ENCODE data around the gene TRAFD1.

Gene TRAFD1

DNA sequence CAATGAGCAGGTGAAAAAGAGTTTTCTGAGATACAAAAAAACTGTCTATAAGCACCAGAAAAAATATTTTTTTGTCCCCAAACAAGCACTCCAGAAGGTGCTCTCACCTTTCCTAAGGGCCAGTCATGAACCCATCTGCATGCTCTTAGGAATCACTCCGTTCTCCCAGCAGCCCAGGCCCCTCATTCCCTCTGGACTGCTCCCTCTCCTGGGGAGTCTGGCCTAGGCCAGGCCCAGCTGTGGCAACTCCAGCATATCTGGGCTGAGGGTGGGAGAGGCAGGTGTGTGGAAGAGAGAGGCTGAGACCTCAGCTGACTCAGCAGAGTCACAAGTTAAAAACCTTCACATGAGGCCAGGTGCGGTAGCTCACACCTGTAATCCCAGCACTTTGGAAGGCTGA is 54.6 kb downstream of the TRAFD1 start:
- DNase-seq: no peak

DNA sequence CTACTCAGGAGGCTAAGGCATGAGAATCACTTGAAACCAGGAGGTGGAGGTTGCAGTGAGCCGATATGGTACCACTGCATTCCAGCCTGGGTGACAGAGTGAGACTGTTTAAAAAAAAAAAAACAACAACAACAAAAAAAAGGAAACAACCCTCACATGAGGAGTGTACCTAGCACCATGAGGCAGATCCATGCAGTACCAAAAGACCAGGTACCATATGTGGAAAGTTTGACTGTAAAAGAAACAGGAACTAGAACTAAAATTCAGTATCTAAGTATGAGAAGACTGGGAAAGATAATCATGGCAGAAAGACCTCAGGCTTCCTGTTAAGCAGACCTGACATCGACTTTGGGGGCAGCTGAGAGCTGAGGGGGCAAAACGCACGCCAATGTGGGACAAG is 55.1 kb downstream of the TRAFD1 start:
- DNase-seq: no peak

DNA sequence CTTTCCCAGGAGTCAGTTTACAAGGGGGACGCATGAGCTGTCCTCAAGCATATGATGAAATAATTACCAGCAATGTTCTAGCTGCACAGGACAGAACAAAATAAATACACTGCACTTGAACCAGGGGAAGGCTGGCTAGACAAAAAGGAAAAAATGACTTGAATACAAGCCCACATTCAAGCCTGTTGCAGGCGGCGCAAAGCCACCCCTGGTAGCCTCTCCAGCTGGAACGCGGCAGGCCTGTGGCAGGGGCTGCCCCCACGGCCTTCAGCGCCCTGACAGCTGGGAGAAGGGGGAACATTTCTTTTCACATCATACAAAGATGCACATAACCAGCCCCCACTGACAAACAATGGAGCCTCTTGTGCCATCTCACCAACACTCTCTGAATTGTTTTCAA is 57.1 kb downstream of the TRAFD1 start:
- no peak for DNase-seq

DNA sequence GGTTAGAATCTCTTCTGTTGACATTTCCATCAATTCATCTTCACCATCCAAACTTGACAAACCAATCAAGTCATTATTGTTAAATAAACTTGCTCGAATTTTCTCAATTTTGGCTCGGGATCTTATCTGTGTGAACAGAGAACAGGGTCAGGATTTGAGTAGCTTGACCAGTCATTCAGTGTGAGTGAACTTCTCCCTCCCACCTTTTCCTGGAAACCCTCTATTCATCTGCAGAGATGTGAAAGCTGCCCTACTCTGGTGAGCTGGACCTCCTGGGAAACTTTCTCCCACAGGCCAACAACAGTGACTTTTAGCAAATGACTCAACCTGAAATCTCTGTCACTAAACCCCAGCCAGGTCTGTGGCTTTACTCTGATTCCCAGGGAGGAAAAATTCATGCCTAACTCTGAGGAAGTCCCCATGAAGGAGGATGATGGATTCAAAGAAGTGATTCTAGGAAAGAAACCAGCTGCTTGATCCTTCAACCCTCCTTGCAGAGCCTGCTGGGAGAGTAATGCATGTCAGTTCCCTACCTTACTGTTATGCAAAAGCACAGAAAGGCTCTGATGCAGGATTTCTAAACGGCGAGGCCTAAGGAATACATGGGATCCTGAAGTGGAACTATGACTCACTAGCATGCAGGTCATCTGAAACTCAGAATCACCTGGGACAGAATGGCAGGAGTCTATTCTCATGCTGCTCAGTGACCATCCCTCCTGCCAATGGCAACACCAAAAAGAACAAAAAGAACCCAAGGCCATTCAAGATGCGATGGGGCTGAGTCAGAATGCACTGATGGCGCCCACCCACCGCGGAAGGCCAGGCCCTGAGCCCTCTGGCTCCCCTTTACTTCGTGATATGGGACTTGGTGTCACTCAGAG is 58.0 kb downstream of the TRAFD1 start:
- no peak for DNase-seq

DNA sequence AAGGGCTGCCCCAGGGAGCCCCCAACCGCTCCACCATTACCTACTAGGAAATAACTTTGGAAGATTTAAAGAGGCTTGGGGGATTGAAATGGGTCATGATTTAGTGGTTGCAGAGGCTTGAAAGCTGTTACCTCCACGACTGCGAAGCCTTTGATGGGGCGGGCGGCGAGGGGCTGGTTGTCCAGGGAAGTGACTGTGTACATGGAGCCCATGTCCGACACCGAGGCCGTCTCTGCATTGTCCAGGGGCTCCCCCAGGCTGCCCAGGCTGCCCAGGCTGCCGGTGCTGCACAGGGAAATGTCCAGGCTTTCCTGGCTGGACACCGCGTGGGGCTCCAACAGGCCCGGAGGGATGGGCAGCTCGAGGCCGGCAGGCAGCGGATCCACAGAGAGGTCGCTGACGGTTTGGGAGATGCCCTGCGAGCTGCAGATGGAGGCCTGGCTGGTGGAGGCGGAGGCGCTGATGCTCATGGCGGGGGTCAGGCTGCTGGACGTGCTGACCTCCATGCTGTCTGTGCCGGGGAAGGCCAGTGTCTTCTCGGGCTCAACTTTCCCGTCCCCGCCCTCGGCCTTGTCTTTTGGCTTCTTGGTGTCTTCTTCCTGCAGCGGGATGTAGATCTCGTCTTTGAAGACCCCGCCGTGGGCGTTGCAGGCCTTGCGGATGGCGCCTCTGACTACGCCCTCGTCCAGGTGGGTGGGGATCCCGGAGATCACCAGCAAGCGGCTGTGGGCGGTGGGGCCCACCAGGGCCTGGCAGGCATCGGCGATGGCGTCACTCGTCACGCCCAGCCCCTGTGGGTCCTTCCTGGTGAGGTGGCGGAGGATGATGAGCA is 58.9 kb downstream of the TRAFD1 start:
- no peak for DNase-seq

DNA sequence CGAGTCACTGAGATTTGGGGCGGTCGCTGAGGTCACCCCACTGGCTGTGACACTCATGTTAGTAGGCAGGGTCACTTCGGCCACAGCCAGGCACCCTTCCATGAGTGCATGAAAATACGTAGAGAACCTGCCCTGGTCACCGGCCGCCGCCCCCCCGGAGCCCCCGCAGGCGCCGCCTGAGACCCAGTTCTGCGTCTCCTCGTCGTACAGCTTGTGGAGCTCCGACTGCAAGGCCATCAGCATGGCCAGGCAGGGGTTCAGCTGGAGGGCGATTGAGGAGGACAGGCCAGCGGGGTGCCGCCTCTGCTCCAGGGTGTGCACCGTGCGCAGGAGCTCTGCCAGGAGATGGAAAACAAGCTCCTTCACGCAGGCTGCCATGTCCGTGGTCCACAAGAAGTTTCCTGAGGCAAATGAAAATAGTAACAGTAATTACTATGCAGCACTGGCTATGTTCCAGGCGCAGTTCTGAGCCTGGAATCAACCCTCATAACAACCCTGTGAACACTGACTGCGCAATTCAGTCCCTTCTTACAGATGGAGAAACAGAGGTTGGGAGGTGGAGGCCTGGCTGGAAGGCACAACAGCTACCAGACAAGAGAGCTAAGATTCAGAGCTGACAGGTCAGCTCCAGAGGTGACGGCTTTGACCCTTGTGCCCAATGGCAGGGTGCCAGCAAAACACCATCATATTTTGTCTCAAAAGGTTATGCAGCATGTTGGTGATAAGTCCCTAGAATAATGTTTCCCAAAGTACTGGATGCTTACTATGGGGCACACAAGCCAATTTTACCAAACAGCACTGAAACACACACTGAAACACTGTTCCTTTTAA is 59.9 kb downstream of the TRAFD1 start:
- no peak for DNase-seq

DNA sequence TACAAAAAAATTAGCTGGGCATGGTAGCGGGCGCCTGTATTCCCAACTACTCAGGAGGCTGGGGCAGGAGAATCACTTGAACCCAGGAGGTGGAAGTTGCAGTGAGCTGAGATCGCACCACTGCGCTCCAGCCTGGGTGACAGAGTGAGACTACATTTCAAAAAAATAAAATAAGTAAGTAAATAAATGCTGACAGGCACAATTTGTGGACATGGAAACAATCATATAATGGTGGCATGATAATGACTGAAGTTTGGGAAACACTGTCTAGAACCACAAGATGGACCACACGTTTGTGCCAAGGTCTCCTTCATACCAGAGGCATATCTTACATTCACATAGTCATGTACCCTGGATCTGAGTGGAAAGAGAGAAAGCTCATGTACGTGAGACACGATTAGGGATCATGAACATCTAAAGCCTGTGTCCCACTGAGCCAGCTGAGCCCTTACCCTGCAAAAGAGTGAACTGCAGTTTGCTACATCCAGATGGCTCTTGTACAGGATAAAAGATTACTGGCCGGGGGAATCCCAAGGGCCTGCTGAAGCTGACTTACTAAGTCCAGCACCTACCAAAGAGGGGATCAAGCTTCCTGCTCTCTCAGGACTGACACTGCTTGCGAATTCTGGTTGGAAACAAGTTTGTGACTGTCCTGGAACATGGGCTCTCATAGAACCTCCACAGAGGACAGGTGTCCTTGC is 62.9 kb downstream of the TRAFD1 start:
- no peak for DNase-seq

DNA sequence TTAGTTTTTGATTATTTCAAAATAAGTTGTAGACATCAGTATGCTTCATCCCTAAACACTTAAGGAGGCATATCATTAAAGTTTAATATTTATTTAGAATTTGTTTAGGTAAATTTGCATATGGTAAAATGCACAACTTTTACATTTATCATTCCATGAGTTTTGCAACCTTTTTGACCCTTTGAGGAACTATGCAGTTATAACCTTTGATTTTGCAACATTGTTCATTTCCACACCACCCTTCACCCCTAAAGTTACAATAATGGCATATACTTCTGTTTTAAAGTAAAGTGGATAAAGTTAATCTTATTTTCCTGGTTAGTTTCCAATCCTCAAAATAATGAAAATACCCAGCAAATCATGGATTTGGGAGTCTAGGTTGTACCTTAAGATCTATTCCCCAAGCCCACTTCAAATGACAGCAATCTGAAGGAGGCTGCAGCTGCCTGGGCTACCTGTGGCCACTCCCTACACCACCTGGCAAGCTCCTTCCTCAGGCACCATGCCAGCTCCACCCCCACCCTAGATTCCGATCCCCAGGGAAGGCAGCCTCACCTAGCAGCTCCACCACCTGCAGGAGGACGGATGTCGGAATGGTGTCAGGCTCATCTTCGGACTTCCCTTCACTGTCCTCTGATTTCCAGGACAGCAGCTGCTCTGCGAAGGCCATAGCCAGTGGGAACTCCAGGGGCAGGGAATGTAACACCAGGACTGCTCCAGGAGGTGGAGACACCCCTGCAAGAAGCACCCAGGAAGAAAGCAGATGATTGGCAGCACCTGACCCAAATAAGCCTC is 65.1 kb downstream of the TRAFD1 start:
- DNase-seq: no peak

DNA sequence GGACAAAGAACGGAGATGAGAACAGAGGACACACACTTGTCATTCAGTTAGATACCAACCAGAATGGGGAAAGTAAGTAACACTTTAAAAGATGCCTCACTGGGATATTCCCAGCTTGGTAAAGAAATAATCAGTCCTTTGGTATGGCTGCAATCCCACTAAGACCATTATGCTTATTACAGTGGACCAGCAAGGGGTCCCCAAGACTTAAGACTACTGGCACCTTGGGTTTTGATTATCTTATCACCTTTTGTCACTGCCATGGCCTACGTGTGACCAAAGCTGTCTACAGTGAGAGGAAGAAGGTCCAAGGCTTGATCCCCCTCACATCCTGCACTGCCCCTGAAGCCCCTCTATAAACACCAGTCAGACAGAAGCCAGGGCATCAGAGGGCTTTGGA is 65.8 kb downstream of the TRAFD1 start:
- DNase-seq: no peak

DNA sequence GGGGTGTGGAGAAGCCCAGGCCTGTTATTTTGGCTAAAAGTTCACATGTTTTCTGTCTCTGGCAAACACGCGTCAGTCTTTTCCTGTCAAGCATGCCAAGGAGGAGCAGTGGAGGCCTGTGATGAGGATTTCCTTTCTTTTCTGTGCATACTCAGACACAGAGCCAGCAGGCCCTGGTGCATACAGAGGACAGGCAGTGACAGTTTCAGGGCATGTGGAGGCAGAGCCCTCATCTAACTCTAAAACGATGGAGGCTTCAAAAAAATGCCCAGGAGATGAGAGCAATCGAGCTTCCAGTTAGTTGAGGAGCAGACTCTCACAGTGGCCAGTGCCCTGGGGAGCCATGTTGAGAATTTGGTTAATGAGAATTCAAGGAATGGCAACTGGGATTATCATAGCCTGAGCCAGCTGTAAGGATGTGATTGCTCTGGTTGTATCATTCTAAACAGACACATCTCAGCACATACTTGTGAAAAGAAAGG is 66.5 kb downstream of the TRAFD1 start:
- DNase-seq: no peak

DNA sequence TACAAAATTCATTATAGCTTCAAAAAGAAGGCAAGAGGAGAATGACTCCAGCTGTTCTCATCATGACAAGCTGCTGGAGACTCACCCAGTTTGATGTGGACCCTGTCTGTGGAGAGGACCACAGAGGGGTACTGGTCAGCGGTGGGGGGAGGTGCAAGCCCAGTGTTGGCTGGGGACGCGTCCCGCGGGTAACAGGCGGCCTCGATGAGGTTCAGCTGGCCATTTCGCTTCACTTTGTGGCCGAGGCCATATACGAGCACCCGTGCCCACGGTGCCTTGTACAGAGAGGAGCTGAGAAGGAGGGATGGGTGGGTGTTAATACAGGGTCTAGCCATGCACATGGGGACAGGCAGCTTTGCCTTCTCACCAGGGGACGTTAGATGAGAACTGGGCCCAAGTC is 67.1 kb downstream of the TRAFD1 start:
- DNase-seq: no peak

DNA sequence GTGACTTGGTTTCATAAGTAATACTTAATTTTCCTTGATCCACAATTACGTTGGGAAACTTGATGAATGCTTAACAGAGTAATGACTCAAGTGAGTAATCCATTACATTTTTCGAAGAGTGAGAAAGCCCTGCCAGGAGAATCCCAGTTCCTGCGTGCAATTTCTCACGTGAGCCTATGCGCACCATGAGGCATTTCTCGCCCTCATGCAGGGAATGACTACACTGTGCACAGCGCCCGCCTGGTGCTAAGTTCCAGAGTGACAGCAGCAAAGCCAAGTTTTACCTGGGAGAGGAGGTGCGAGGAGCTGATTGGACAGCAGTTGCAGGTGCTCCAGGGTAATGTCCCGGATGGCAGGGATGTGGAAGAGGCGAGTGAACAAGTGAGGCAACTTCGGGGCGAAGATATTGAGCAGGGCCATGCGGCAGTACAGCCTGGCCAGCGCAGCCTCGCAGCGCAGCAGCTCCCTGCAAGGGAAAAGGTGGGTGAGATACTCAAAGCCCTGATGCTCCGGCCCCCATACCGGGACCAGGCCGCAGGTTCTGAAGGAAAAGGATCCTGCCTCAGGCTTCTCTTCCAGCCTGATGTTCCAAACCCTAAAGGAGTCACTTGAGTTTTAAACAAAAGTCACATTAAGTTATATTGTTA is 69.4 kb downstream of the TRAFD1 start:
- DNase-seq: no peak

DNA sequence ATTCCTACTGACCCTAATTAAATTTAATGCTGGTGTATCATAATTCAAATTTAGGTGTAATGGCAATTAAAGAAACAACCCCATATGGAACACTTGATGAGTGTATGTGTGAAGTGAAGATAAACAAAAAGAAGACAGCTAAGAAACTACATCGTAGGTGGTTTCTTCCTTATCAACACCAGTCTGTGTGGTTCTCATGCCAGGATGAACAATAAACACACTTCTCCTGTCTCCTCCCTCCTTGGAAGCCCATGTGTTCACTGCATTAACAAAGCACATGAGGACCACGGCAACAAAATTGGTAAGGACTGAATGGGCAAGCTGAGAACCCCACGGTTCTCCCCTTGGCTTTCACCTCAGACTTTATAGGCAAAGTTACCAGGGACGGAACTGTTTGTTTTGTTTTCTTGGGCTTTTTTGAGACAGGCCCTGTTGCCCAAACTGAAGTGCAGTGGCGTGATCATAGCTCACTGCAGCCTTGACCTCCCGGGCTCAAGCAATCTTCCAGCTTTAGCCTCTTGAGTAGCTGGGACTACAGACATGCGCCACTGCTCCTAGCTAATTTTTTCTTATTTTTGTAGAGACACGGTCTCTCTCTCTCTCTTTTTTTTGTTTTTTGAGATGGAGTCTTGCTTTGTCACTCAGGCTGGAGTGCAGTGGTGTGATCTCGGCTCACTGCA is 71.0 kb downstream of the TRAFD1 start:
- DNase-seq: no peak

DNA sequence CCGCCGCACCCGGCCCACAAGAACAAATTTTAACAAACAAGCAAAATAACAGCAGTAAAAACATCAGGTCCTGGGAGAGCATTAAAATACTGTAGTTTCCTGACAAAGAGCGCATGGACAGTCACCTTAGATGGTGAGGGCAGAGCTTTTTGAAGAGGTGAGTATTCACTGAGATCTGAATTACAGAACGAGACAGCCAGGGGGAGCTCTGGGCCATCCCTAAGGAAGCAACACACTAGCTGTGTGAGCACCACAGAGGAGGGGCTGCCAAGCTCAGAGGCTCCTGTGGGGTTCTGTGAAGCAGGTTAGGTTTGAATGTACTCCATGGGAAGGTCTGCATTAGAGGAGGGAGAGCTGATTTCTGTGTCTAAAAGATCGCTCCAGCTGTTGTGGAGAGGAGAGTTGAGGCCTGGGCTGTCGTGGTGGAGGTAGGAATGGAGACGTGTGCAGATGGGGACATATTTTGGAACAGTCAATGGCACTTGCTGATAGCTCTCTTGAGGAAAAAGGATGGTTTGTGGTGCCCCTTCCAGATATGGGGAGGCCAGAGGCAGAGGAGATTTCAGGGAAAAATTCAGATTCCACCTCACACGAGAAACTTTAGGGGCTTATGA is 72.9 kb downstream of the TRAFD1 start:
- peak in 3 of 5 donors; percentile 10 to 41 (median 24) for DNase-seq

DNA sequence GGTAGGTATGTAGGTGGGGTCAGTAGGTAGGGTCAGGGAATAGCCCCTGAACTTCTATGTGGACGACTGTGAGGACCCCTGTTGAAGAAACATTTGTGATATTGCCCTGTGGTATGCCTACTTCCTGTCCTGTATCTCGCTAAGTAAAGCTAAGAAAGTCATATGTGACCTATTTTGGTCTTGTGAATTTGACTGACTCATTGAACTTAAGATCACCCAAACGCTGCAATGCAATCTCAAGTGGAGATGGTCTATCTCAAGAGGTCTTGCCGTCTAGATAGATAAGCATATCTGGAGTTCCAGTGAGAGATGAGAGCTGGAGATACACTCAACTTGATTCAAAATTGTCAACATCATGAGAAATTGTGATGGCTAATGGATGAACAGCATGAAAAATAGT is 73.8 kb downstream of the TRAFD1 start:
- DNase-seq: no peak

Measured in T-helper 1 cell (primary cell).